T-helper 2 cell treated with Interferon-gamma antibody and Interleukin-4, amounts not matched to agents 100 ng/mL and 5 ng/mL, for 36 hours (primary cell): ENCODE measurements around the gene ZNF57. TPM values are rescaled to one million over a fixed set of nuclear protein-coding genes. Genes with fewer than 3 reads are reported as not detected.
"Not testable (repeated sequence)": the region's sequence is repeated elsewhere in the genome, so short reads cannot be mapped to it uniquely, and the experiment has no call there.

Experiments used
- intact Hi-C: fragments of 100-400 bp; cut with micrococcal nuclease; formaldehyde crosslinking; loops from one replicate; pipeline ENCODE4 v1.15.1; 2023
- total RNA-seq: library from RNA; stranded (reverse); gene quantifications from 2 replicates; pipeline ENCODE4 v1.2.3, GENCODE V29; 2022

Gene ZNF57
- total RNA-seq, 1 donor from 2014 or later: 2.7 TPM

- intact Hi-C loops: loop anchor here (1.0 to 10.0 kb wide), 4 partner anchors 237 to 554 kb away; partner anchors contain the start of genes DOHH, FZR1, GADD45B and NCLN
Measured at GRCh38 chr19:2950286-2951124, 49.8 kb downstream of the ZNF57 start.

GRCh38 chr19:2952953-2953481 is 52.3 kb downstream of the ZNF57 start:
- intact Hi-C loops: loop anchor here (5.0 to 10.0 kb wide), 3 partner anchors 234 to 552 kb away; partner anchors contain the start of genes DOHH, FZR1, GADD45B and NCLN

- intact Hi-C loops: loop anchor here (10.0 kb wide), 1 partner anchor 548 kb away; the partner anchor contains the start of genes DOHH and FZR1
Measured at GRCh38 chr19:2957160-2957559, 56.4 kb downstream of the ZNF57 start.

DNA sequence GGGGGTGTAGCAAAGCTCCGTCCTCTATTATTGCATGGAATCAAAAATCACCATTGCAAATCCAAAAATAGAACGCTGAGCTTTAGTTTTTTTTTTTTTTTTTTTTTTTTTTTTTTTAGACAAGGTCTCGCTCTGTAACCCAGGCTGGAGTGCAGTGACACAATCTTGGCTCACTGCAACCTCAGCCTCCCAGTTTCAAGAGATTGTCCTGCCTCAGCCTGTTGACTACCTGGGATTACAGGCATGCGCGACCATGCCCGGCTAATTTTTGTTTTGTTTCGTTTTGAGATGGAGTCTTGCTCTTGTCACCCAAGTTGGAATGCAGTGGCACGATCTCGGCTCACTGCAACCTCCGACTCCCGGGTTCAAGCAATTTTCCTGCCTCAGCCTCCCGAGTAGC is 59.4 kb downstream of the ZNF57 start:
- intact Hi-C loops: no loop called here

DNA sequence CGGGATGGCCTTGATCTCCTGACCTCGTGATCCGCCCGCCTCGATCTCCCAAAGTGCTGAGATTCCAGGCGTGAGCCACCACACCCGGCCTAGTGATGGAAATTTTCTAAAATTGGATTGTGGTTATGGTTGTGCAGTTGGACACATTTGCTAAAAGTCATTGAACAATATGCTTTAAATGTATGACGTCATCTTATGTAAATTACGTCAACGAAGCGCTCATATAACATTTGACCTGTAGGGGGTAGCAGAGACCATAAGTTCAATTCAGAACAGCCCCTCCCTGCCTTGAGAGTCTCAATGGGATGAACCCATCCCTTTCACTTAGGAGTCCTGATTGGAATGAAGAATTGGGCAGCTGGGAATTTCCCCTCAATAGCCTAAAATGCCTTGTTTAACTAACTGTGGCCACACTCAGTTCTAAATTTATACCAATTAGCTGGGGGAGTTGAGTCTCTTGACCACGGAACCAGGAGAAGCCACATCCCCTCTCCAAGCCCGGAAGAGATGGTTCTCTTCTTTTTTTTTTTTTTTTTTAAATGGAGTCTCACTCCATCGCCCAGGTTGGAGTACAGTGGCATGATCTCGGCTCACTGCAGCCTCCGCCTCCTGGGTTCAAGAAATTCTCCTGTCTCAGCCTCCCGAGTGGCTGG is 61.4 kb downstream of the ZNF57 start:
- intact Hi-C loops: loop anchor here (1.0 kb wide), 1 partner anchor 142 kb away; no protein-coding TSS in a partner anchor

GRCh38 chr19:2963122-2963521 is 62.4 kb downstream of the ZNF57 start:
- intact Hi-C loops: no loop called here

DNA sequence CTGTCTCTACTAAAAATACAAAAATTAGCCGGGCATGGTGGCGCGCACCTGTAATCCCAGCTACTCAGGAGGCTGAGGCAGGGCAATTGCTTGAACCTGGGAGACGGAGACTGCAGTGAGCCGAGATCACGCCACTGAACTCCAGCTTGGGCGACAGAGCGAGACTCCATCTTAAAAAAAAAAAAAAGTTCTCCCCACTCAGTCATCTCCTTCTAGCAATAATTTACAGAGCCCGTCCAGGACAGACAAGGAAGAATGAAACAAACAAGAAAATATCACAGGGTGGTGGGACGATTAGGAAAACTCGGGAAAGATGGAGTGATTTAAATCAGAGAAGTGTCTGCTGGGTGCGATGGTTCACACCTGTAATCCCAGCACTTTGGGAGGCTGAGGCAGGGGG is 62.9 kb downstream of the ZNF57 start:
- intact Hi-C loops: not testable (repeated sequence)

- intact Hi-C loops: no loop called here
Measured at GRCh38 chr19:2964874-2965273, 64.1 kb downstream of the ZNF57 start.

GRCh38 chr19:2967972-2968371 is 67.2 kb downstream of the ZNF57 start:
- intact Hi-C loops: no loop called here

Other genes starting within 250 kb of the ZNF57 start
- gene GNG7, start 198.2 kb upstream of the ZNF57 start, total RNA-seq: 0.11 and 0.14 TPM in 2 replicates
- 0.23 TPM in 1 of 2 replicates, not detected in the other for gene DIRAS1, start 179.6 kb upstream of the ZNF57 start, total RNA-seq
- 30.9 and 31.2 TPM in 2 replicates for gene SLC39A3, start 160.9 kb upstream of the ZNF57 start, total RNA-seq
- 48.1 and 50.1 TPM in 2 replicates for gene SGTA, start 117.7 kb upstream of the ZNF57 start, total RNA-seq
- 113 and 115 TPM in 2 replicates for gene THOP1, start 115.4 kb upstream of the ZNF57 start, total RNA-seq
- gene ZNF554, start 81.1 kb upstream of the ZNF57 start, total RNA-seq: 2.9 and 3.4 TPM in 2 replicates
- 0.70 and 1.2 TPM in 2 replicates for gene ZNF555, start 59.5 kb upstream of the ZNF57 start, total RNA-seq
- gene ZNF556, start 33.6 kb upstream of the ZNF57 start, total RNA-seq: not detected in 2 replicates
- 4.2 and 4.3 TPM in 2 replicates for gene ZNF77, start 44.0 kb downstream of the ZNF57 start, total RNA-seq
- 1.0 and 1.9 TPM in 2 replicates for gene TLE6, start 76.6 kb downstream of the ZNF57 start, total RNA-seq
- 1.1 and 1.9 TPM in 2 replicates for gene TLE2, start 128.4 kb downstream of the ZNF57 start, total RNA-seq
- 730 and 731 TPM in 2 replicates for gene TLE5, start 161.6 kb downstream of the ZNF57 start, total RNA-seq
- 1.6 and 2.3 TPM in 2 replicates for gene GNA11, start 193.4 kb downstream of the ZNF57 start, total RNA-seq
- gene GNA15, start 235.1 kb downstream of the ZNF57 start, total RNA-seq: 83.0 and 83.6 TPM in 2 replicates